ENCODE results near the gene ZBED2.

DNA sequence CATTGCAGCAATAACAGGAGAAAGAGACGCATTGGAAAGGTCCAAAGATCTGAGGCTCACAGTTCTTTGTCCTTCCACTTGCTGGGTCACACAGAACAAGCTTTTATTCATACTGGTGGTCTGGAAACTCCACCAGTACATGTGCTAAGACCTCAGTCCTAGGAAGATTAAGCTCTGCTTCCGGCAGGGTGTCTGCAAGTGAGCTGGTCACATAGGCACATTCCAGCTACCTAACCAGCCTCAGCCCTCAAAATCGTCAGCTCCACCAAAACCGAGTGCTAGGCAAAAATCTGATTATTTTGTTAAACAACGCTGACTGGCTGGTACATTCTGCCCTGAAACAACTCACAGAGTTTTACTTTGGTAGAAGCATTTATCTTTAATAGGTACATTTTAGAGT is 2.2 kb downstream of the ZBED2 start:
- TF ChIP-seq EZH2 (IDR thresholded peaks at IDR 0.05) (no peak), POLR2AphosphoS5 (IDR thresholded peaks at IDR 0.05; ENCODE audit: borderline replicate concordance, low read depth, low read length) (no peak), FOXP2 (optimal IDR thresholded peaks at IDR 0.05; ENCODE audit: control extremely low read depth, extremely low read length, insufficient read depth) (no peak)
